Fibroblast of skin of abdomen (primary cell): ENCODE results near the gene PTCH1.
A peak's percentile ranks its signal among the peaks of the same experiment; 100 is the strongest.

Experiments
- DNase-seq: peaks from one replicate; pipeline ENCODE4 v3.0.0-alpha.2; 2013

PTCH1 gene

GRCh38 chr9:95511952-95512708 is 4.6 kb downstream of the PTCH1 start:
- DNase-seq, result peak; percentile 31

GRCh38 chr9:95511616-95511931 is 5.2 kb downstream of the PTCH1 start:
- no peak for DNase-seq

DNA sequence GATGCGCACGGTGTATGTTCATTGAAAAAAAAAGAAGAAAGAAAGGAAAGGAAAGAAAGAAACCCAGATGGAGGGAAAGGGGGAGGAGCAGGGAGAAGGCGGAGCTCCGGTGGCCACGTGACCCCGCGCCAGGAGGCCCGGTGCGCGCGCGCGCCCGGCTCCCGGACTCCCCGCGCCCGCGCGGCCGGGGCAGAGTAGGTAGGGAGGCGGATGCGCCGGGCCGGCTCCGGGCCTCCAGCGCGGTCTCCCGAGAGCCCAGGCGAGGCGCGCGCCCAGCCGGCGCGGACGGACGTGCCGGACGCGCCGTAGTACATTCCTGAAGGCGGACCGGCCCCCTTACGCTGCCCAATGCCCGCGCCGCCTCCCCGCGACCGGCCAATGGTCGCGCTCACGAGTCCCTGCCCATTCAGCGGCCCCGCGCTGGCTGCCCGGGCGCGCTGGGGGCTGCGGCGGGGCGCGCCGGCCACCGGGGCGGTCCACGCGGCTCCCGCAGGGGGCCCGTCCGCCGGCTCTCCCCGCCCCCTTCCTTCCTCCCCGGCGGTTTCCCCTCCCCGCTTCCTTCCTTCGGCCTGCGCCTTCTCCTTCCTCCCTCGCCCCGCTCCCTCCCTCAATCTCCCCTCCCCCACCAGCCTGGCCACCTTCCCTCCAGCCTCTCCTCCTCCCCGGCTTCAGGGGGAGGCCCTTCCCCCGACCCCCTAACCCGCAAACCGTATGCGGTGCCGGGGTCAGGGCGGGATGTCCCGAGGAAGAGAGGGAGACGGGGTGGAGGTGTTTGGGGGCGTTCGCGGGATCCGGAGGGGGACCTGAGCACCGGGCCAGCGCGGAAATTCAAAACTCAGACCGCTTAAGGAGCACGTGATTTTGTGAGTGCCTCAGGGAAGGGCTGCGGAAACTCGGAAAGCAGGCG is 5.8 kb downstream of the PTCH1 start:
- DNase-seq, result peak; percentile 98

DNA sequence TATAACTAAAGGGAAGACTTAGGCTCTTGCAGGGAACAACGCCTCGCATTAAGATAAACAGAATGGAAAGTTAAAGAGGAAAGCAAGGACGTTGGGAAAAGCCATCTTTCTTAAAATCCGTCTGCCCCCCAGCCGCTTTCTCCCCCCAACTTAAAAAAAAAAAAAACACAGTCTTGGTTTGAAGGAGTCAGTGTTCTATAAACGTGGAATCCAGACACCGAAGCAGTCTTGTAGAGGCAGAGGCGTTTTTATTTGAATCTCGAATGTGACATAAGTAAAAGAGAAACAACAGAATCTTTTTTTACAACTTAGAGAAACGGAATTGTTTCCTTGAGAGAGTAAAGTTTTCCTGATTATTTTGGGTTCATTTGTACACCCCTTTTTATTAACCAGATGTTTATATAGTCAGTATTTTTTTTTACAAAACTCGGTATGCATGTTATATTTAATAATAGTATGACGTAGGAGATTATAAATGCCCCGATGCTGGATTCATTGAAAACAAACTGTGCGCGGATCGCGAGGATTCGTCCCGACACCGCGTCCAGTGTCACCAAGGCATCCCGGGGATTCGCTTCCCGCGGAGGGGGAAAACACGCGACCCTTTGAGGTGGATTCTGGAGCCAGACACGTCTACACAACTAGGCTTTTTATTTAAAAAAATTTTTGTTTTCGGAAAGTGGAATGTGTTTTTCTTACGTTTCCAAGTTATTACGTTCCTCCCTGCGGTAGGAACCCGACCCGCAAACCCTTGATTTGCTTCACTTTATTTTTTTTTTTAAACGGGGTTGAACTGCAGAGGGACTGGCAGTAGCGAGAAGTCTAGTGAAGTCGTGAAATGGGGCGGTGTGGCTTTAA is 6.7 kb downstream of the PTCH1 start:
- DNase-seq, result no peak

GRCh38 chr9:95508968-95509850 is 7.6 kb downstream of the PTCH1 start:
- DNase-seq, result peak; percentile 96

DNA sequence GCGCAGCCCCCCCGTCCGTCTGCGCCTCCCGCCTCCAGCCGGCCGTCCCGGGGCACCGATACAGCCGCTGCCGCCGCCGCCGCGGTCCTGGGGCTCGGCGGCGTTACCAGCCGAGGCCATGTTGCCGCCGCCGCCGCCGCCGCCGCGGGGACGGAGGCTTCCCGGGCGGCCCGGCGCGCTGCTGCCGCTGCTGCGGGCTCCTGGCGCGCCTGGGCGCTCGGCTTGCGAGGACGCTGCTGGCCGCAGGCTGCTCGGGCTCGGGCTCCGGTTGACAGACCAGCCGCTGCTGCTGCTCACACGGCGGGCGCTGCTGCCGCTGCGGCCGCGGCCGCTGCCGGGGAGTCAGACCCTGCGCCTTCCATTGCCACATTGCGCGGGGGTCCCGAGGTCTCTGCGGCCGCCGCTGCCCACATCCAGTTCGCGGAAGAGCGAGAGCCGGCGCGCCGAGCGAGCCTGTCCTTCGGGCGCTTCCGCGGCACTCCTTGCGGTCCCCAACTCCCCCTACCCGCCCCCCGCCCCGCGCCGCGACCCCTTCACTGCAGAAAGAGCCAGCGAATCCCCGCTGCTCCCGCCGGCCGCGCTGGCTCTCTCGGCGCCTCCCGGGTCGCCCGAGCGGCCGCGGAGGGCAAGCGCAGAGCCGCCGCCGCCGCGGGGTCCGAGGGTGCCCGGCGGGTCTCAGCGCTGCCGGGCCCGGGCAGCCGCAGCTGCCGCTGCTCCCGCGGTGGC is 8.4 kb downstream of the PTCH1 start:
- peak; percentile 27 for DNase-seq

- peak; percentile 80 for DNase-seq
Observed at GRCh38 chr9:95507464-95508241, 9.1 kb downstream of the PTCH1 start.

DNA sequence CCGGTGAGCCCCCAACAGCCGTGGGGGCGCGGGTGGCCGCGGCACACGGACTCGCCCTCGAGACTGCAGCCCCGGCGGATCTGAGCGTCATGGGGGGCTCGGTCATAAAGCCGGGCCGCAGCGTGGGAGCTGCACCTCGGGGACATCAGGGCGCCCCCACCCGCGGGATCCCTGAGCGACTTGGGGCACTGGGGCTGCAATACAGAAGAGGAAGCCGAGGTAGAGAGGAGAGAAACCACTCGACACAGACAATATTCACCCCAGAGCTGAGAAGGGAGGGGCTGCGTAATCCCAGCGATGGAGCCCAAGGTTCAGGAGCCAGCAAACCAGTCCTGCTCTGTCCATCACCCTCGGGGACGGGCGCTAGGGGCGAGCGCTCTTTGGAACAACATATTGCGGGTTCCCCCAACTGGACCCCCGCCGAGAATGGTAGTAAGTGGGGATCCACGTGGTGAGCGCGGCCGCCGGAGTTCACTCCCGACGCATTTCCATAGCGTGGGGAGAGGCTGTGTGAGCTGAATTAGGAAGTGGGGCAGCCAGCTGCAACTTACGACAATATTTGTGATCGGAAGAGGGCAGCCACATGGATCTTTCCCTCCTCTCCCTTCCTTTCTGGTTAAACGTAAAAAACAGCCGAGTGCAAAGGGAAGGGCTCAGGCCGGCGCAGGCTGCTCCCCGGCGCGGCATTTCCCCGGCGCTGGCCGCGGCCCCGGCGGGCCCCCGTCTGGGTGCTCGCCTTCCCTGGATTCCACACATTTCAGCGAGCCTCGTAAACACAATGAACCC is 9.9 kb downstream of the PTCH1 start:
- DNase-seq, result peak; percentile 66

DNA sequence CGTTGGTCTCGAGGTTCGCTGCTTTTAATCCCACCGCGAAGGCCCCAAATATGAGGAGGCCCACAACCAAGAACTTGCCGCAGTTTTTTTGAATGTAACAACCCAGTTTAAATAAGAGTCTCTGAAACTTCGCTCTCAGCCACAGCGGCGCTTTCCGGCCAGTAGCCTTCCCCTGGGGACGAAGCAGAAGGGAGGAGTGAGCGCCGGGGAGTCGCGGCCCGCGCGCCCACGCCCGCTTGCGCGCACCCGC is 10.4 kb downstream of the PTCH1 start:
- DNase-seq, result peak; percentile 43

GRCh38 chr9:95505717-95506427 is 10.9 kb downstream of the PTCH1 start:
- DNase-seq, result peak; percentile 77

GRCh38 chr9:95505072-95505716 is 11.6 kb downstream of the PTCH1 start:
- no peak for DNase-seq

- DNase-seq, result peak; percentile 51
Observed at GRCh38 chr9:95504053-95504963, 12.5 kb downstream of the PTCH1 start.

DNA sequence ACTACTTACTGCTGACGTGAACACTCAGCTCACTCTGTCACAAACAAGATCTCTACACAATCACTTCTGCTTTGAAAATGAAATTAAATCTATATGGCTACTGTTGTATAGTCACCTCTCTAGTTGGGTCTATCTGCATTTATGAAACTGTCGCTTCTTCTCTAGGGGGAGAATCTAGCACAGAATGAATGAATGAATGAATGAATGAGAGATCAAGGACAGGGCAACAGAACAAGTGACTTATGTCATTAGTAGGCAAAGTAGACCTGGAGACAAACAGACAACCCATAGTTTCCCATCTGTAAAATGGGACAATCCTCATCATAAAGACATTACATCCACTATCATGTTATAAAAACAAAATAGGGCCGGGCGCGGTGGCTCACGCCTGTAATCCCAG is 13.4 kb downstream of the PTCH1 start:
- no peak for DNase-seq

DNA sequence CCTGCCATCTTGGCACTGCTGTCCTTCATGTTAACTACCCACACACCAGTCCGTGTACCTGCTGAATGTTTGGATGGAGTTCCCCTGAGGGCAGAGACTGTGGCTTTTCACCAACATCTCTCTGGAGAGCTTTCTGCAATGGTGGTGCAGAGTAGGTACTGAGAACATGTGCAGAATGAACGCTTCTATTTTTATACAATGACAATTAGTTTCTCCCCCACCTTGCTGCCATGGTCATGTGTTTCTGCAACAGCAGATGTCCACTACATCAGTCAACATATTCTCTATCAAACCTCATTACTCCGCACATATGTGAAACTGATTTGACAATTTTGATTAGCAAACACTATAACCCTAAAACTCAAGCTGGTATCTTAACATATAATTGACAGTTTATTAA is 14.5 kb downstream of the PTCH1 start:
- DNase-seq, result no peak

DNA sequence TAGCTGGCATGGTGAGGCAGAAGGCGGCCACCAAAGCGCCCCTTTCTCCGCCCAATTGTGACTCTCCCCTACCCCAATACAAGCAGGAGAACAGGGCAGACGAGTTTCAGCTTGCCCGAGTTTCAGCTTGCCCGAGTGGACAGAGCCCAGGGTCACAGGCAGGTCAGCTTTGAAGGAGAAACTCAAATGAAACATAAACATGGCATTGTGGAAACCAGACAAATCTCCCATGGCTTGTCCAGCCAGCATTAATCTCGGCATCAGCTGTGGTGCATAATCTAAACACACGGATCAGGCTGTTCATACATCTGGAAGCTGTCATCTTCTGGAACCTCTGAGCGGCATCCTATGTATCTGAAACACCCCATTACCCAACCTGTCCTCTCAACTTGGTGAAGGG is 16.9 kb downstream of the PTCH1 start:
- DNase-seq, result no peak

DNA sequence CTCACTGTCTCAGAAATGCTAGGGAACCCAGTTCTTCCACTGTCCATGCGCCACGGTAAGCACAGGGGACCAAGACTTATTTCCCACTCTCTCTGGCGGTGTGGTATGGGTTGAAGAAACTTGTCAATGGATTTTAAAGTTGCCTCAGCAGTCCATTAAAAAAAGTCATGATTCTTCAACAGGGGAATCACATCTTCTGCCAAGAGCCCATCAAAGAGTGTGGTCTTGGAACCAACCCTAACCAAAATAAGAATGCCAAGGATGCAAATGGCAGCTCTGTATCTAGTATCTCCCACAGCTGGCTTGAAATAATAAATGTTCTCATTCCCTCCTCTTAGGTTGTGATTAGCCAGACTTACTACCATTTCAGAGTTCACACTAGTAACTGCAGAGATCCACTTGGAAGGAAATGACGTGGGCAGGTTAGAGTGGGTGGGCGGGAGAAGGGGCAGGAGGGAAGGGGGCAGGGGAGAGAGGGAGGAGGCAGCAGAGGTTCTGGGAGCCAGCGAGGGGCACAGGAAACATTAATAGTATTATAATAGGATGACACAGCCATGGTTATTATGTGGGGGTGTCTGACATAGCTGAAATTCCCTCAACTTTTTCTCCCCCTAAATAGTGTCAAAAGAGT is 17.6 kb downstream of the PTCH1 start:
- DNase-seq, result no peak

GRCh38 chr9:95498641-95499040 is 18.1 kb downstream of the PTCH1 start:
- no peak for DNase-seq
